MM.1S (cell line): ENCODE data around the gene ACSF3.
"Not testable (repeated sequence)": the region's sequence is repeated elsewhere in the genome, so short reads cannot be mapped to it uniquely, and the experiment has no call there.

Source experiments
- DNase-seq: peaks from one replicate; pipeline ENCODE4 v3.0.0-alpha.2; 2015
- H2AFZ ChIP-seq: fragments of 300-600 bp; sonication (generic); 2 replicates; pipeline ENCODE4 v1.6.0; 2016; ENCODE audit warnings: antibody characterized with exemption, low read length
- H3F3A ChIP-seq: fragments of 300-600 bp; sonication (generic); 2 replicates; pipeline ENCODE4 v1.6.1; 2016; ENCODE audit warnings: mild to moderate bottlenecking, antibody characterized with exemption, low read length, moderate library complexity, mixed read lengths; ENCODE audit not compliant: insufficient read depth
- H3K27ac ChIP-seq: fragments of 300-600 bp; sonication (generic); 2 replicates; pipeline ENCODE4 v1.5.1; 2016; ENCODE audit warnings: mild to moderate bottlenecking, low read length
- H3K27me3 ChIP-seq: fragments of 300-600 bp; sonication (generic); replicated peaks from 2 replicates; pipeline ENCODE4 v1.6.0; 2016; ENCODE audit warnings: low read length; ENCODE audit not compliant: insufficient read depth
- H3K36me3 ChIP-seq: fragments of 300-600 bp; sonication (generic); replicated peaks from 2 replicates; pipeline ENCODE4 v1.6.1; 2016; ENCODE audit warnings: mild to moderate bottlenecking, low read length, mixed read lengths; ENCODE audit not compliant: insufficient read depth
- H3K4me1 ChIP-seq: fragments of 300-600 bp; sonication (generic); 2 replicates; pipeline ENCODE4 v1.6.1; 2016; ENCODE audit warnings: low read length, mixed read lengths
- H3K4me2 ChIP-seq: fragments of 300-600 bp; sonication (generic); 2 replicates; pipeline ENCODE4 v1.6.0; 2016; ENCODE audit warnings: low read depth, low read length
- H3K4me3 ChIP-seq: fragments of 300-600 bp; sonication (generic); 2 replicates; pipeline ENCODE4 v1.5.1; 2016; ENCODE audit warnings: low read length, mixed read lengths
- H3K79me2 ChIP-seq: fragments of 300-600 bp; sonication (generic); 2 replicates; pipeline ENCODE4 v1.6.1; 2016; ENCODE audit warnings: mixed run types, low read length, mixed read lengths
- H3K9ac ChIP-seq: fragments of 300-600 bp; sonication (generic); 2 replicates; pipeline ENCODE4 v1.6.1; 2016; ENCODE audit warnings: low read length, mixed read lengths
- H3K9me2 ChIP-seq: fragments of 300-600 bp; sonication (generic); replicated peaks from 2 replicates; pipeline ENCODE4 v1.6.1; 2016; ENCODE audit warnings: mild to moderate bottlenecking, low read length, mixed read lengths; ENCODE audit not compliant: insufficient read depth
- H3K9me3 ChIP-seq: fragments of 300-600 bp; sonication (generic); replicated peaks from 2 replicates; pipeline ENCODE4 v1.6.1; 2016; ENCODE audit warnings: mild to moderate bottlenecking, low read length, mixed read lengths; ENCODE audit not compliant: insufficient read depth
- H4K20me1 ChIP-seq: fragments of 300-600 bp; sonication (generic); 2 replicates; pipeline ENCODE4 v1.6.1; 2016; ENCODE audit warnings: mild to moderate bottlenecking, low read length, moderate library complexity, mixed read lengths; ENCODE audit not compliant: insufficient read depth
- EZH2 ChIP-seq: fragments of 300-600 bp; sonication (generic); optimal IDR thresholded peaks from 2 replicates; pipeline ENCODE3; 2017; ENCODE audit warnings: low read depth, mild to moderate bottlenecking, antibody characterized with exemption, low read length, mixed read lengths
- EZH2phosphoT487 ChIP-seq: fragments of 300-600 bp; sonication (generic); IDR thresholded peaks from 2 replicates; pipeline ENCODE4 v1.6.1; 2018; ENCODE audit warnings: antibody characterized with exemption, low read length
- TF ChIP-seq, protein P1 (sequence below): fragments of 300-600 bp; sonication (generic); IDR thresholded peaks from 2 replicates; pipeline ENCODE4 v1.5.1; 2016; ENCODE audit warnings: antibody characterized with exemption, low read length, mixed read lengths

Gene ACSF3

DNA sequence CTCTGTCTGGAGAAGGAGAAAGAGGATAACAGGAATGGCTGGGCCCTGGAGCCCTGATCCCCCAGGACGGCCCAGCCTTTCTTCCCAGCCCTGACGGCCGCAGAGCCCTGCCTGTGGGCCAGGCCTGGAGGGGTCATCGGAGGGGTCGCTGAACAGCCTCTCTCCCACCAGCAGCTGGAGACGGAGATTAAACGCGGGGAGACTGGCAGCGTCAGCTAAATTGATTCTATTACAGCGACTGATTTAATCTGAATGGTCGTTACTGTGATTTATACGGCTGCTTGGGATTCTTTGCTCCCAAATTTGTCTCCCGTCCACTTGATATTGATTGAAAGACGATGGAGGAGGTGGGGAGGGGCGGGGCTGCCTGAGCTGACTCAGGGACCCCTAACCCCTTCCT lies 70.8 kb downstream of the ACSF3 start:
- no peaks in the 10 kb centered on the region for H3F3A ChIP-seq
- no peak overlapping the region for H3K4me2 ChIP-seq
- no peaks in the 10 kb centered on the region for H3K27me3 ChIP-seq
- DNase-seq: no peak
- no peak overlapping the region for H2AFZ ChIP-seq
- no peaks in the 10 kb centered on the region for H3K36me3 ChIP-seq
- H3K9me3 ChIP-seq: no peaks in the 10 kb centered on the region
- no peaks in the 10 kb centered on the region for H4K20me1 ChIP-seq
- TF ChIP-seq, protein P1, sequence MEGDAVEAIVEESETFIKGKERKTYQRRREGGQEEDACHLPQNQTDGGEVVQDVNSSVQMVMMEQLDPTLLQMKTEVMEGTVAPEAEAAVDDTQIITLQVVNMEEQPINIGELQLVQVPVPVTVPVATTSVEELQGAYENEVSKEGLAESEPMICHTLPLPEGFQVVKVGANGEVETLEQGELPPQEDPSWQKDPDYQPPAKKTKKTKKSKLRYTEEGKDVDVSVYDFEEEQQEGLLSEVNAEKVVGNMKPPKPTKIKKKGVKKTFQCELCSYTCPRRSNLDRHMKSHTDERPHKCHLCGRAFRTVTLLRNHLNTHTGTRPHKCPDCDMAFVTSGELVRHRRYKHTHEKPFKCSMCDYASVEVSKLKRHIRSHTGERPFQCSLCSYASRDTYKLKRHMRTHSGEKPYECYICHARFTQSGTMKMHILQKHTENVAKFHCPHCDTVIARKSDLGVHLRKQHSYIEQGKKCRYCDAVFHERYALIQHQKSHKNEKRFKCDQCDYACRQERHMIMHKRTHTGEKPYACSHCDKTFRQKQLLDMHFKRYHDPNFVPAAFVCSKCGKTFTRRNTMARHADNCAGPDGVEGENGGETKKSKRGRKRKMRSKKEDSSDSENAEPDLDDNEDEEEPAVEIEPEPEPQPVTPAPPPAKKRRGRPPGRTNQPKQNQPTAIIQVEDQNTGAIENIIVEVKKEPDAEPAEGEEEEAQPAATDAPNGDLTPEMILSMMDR: no peak
- TF ChIP-seq EZH2: no peak
- no peaks in the 10 kb centered on the region for H3K4me1 ChIP-seq
- no peaks in the 10 kb centered on the region for H3K9me2 ChIP-seq
- no peaks in the 10 kb centered on the region for H3K79me2 ChIP-seq
- no peak overlapping the region for H3K4me3 ChIP-seq
- no peak overlapping the region for H3K9ac ChIP-seq
- no peak overlapping the region for H3K27ac ChIP-seq

DNA sequence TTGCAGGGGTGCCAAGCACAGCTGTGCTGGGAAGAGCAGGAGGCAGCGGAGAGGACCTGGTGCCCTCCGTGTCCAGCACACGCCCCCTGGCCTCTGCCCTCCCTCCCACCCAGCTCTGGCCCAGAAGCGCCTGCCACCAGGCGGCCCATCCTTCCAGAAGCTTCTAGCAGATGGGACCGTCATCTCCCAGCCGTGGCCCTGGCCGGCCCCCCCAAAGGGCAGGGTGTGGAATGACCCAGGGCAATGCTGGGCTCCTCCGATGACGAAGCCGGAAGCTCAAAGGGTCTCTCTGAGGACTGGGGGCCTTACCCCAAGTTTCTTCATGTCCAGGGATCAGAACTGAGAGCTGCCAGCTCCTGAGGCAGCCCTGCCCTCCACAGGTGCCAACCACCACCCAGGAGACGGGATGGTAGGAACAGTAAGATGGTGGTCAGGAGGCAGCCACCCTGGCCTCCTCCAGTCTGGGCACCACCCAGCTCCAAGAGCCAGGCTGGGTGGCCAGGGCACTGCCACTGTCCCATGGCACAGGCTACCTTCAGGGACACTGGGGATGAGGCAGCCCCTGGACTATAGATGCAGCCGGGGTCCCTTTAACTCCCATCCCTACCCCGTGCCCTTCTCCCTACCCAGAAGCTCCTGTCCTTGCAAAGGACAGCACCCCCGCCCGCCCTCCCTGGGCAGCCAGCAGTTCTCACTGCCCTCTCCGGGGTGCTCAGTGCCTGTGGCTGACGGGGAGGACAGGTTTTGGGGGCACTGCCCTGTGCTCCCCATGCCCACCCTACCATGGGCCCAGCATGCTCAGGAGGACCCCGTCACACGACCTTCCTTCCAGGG lies 71.4 kb downstream of the ACSF3 start:
- no peaks in the 10 kb centered on the region for H3K9me3 ChIP-seq
- no peaks in the 10 kb centered on the region for H3K4me1 ChIP-seq
- H3K9me2 ChIP-seq: no peaks in the 10 kb centered on the region
- TF ChIP-seq, protein P1: no peak
- TF ChIP-seq EZH2 (no peak), EZH2phosphoT487 (no peak)
- H4K20me1 ChIP-seq: no peaks in the 10 kb centered on the region
- DNase-seq: no peak
- H3K27me3 ChIP-seq: no peaks in the 10 kb centered on the region
- no peak overlapping the region for H3K4me2 ChIP-seq
- H3K27ac ChIP-seq: no peak overlapping the region
- H3K4me3 ChIP-seq: no peak overlapping the region
- H3K79me2 ChIP-seq: no peaks in the 10 kb centered on the region
- no peak overlapping the region for H3K9ac ChIP-seq
- H3K36me3 ChIP-seq: no peaks in the 10 kb centered on the region
- H3F3A ChIP-seq: no peaks in the 10 kb centered on the region
- no peak overlapping the region for H2AFZ ChIP-seq

DNA sequence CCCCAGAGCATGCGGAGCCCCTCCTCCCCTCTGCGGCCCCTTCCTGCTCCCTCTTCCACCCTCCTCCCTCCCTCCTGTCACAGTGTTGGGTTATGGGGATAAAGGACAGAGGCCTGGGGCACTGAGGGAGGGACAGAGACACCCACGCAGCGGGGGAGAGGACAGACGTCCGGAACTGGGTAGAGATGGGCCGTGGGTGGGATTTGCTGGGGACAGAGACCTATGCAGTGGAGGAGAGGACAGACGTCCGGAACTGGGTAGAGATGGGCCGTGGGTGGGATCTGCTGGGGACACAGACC lies 72.0 kb downstream of the ACSF3 start:
- not testable (repeated sequence) for H3K9me2 ChIP-seq, H3K4me2 ChIP-seq, H3K9ac ChIP-seq, H3K36me3 ChIP-seq, H3K27me3 ChIP-seq, H3F3A ChIP-seq, H3K4me3 ChIP-seq, H2AFZ ChIP-seq, DNase-seq, H3K79me2 ChIP-seq, H3K27ac ChIP-seq, H3K4me1 ChIP-seq, H3K9me3 ChIP-seq, H4K20me1 ChIP-seq

DNA sequence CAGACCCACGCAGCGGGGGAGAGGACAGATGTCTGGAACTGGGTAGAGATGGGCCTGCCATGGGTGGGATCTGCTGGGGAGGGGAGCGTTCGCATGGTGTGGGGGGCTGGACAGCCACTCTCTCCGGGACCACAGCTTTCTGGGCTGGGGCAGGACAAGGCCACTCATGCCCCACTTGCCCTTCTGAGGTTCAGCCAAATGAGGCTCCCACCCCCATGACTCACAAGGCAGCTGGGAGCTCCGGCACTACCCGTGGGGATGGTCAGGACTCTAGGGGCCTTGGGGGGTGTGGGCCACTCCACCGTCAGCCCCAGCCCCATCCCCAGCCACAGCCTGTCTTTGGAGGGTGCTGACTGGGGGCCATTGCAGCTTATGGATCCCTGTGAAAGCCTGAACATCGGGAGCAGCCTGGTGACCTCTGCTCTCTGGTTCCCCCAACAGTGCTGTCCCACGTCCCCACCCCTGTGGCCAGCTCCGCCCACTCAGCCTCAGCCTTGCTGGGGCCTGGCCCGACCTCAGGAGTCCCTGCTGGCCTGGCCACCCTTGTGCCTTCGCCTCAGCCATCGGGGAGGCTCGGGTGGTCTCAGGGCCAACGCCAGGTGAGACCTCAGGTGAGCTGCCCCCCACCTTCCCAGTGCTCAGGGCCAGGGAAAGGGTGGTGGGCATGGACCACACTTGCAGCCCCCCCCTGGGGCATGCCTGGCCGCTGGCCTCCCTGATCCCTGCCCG lies 73.2 kb downstream of the ACSF3 start:
- Histone ChIP-seq H3K9me3 (no peaks in the 10 kb centered on the region), H3K36me3 (no peaks in the 10 kb centered on the region), H2AFZ (no peak overlapping the region), H3F3A (no peaks in the 10 kb centered on the region), H3K4me3 (no peak overlapping the region), H4K20me1 (no peaks in the 10 kb centered on the region), H3K4me2 (peak overlapping the region; percentile 52; the same call in 1 of the 2 replicates), H3K79me2 (no peaks in the 10 kb centered on the region), H3K27me3 (no peaks in the 10 kb centered on the region), H3K27ac (no peak overlapping the region), H3K4me1 (no peaks in the 10 kb centered on the region), H3K9me2 (no peaks in the 10 kb centered on the region), H3K9ac (no peak overlapping the region)
- DNase-seq: no peak
- TF ChIP-seq, protein P1: no peak
- TF ChIP-seq EZH2: no peak
- TF ChIP-seq EZH2phosphoT487: no peak
